22Rv1 (cell line): ENCODE results near the gene TM7SF2.

Source experiments
- CTCF ChIP-seq: fragments of 450-650 bp; IDR thresholded peaks from 2 replicates; pipeline ENCODE4 v1.5.1; 2017; ENCODE audit warnings: mild to moderate bottlenecking
- ZFX ChIP-seq: fragments of 450-650 bp; IDR thresholded peaks from 2 replicates; pipeline ENCODE4 v1.6.1; 2017; ENCODE audit warnings: antibody characterized with exemption, borderline replicate concordance

- no peak for TF ChIP-seq CTCF
- no peak for TF ChIP-seq ZFX
Measured at GRCh38 chr11:65113361-65113756, 1.7 kb downstream of the TM7SF2 start.
